Cardiac muscle cell (in vitro differentiated cells and primary cell): ENCODE results near the gene CDH4. TPM values are rescaled to one million over a fixed set of nuclear protein-coding genes. Genes with fewer than 3 reads are reported as not detected.

Experiments used
- DNase-seq, 2 donors: peaks; one replicate each; pipeline versions ENCODE4 v3.0.0 to v3.0.0-alpha.2; 2010 to 2017; ENCODE audit warnings: low read depth in 1 of 2, low spot score in 1 of 2
- H3K27ac ChIP-seq: fragments of 200-600 bp; sonication (generic); 2 replicates; pipeline ENCODE4 v1.5.1; 2016
- H3K27me3 ChIP-seq: fragments of 200-600 bp; sonication (generic); 2 replicates; pipeline ENCODE4 v1.6.0; 2016; ENCODE audit warnings: control low read depth
- H3K36me3 ChIP-seq: fragments of 200-600 bp; sonication (generic); 2 replicates; pipeline ENCODE4 v1.5.1; 2016; ENCODE audit warnings: control low read depth
- H3K4me1 ChIP-seq: fragments of 200-600 bp; sonication (generic); 2 replicates; pipeline ENCODE4 v1.8.1; 2017; ENCODE audit warnings: low read depth, mild to moderate bottlenecking, mixed run types
- H3K4me3 ChIP-seq: fragments of 200-600 bp; sonication (generic); 2 replicates; pipeline ENCODE4 v1.5.1; 2016; ENCODE audit warnings: mild to moderate bottlenecking
- H3K9me3 ChIP-seq: fragments of 200-600 bp; sonication (generic); 2 replicates; pipeline ENCODE4 v1.5.1; 2017; ENCODE audit warnings: low read depth, mild to moderate bottlenecking, control low read depth
- polyA plus RNA-seq: library from polyadenylated mRNA; unstranded; fragments of >200 nt; fragmentation: Nextera tagmentation; extraction: Ambion mirVana; gene quantifications from 2 replicates; pipeline ENCODE4 v1.2.1, GENCODE V29; 2016
- total RNA-seq: library from RNA; depleted of rRNA; stranded (reverse); fragments of >200 nt; gene quantifications from 2 replicates; pipeline ENCODE4 v1.2.3, GENCODE V29; 2016
- TF ChIP-seq, protein P1 (sequence below): IDR thresholded peaks from 2 replicates; pipeline ENCODE4 v1.5.1; 2012; ENCODE audit warnings: low read depth, mild to moderate bottlenecking, low read length

CDH4 gene
- total and polyA plus RNA-seq, 2 experiments from 2014 or later = 0.43 to 0.80 TPM

DNA sequence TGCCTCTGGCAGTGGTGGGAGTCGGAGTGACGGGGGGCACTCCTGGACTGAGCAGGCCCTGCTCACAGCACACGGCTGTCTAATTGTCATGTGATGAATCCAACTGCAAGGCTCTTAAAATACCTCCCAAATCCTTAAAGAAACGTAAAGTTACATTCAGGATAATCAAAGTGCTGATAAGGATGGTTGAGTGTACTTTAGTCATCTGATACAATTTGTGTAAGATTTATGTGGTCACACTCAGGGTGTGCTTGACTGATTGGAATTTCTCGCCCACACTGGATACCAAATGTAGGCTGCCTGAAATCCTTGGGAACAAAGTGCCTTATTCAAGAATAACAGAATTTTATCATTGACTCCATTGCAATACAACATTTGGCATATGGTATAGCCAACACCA, 238.7 kb downstream of the CDH4 start:
- no peak overlapping the region for H3K27ac ChIP-seq
- H3K27me3 ChIP-seq = no peaks in the 10 kb centered on the region
- DNase-seq = no peak
- no peaks in the 10 kb centered on the region for H3K4me1 ChIP-seq
- no peaks in the 10 kb centered on the region for H3K9me3 ChIP-seq
- TF ChIP-seq, protein P1, sequence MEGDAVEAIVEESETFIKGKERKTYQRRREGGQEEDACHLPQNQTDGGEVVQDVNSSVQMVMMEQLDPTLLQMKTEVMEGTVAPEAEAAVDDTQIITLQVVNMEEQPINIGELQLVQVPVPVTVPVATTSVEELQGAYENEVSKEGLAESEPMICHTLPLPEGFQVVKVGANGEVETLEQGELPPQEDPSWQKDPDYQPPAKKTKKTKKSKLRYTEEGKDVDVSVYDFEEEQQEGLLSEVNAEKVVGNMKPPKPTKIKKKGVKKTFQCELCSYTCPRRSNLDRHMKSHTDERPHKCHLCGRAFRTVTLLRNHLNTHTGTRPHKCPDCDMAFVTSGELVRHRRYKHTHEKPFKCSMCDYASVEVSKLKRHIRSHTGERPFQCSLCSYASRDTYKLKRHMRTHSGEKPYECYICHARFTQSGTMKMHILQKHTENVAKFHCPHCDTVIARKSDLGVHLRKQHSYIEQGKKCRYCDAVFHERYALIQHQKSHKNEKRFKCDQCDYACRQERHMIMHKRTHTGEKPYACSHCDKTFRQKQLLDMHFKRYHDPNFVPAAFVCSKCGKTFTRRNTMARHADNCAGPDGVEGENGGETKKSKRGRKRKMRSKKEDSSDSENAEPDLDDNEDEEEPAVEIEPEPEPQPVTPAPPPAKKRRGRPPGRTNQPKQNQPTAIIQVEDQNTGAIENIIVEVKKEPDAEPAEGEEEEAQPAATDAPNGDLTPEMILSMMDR = no peak
- no peak overlapping the region for H3K4me3 ChIP-seq
- no peaks in the 10 kb centered on the region for H3K36me3 ChIP-seq

DNA sequence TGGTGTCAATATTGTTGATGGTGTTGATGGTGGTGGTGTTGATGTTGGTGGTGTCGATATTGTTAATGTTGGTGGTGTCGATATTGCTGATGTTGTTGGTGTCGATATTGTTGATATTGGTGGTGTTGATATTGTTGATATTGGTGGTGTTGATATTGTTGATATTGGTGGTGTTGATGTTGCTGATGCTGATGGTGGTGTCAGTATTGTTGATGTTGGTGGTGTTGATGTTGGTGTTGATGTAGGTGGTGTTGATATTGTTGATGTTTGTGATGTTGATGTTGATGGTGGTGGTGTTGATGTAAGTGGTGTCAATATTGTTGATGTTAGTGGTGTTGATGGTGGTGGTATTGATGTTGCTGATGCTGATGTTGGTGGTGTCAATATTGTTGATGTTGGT, 240.0 kb downstream of the CDH4 start:
- TF ChIP-seq, protein P1 = no peak
- H3K36me3 ChIP-seq = no peaks in the 10 kb centered on the region
- H3K27me3 ChIP-seq = no peaks in the 10 kb centered on the region
- DNase-seq = no peak
- no peak overlapping the region for H3K4me3 ChIP-seq
- H3K9me3 ChIP-seq = no peaks in the 10 kb centered on the region
- no peaks in the 10 kb centered on the region for H3K4me1 ChIP-seq
- H3K27ac ChIP-seq = no peak overlapping the region

GRCh38 chr20:61493798-61494305, 241.8 kb downstream of the CDH4 start:
- Histone ChIP-seq H3K9me3 (no peaks in the 10 kb centered on the region), H3K36me3 (no peaks in the 10 kb centered on the region), H3K27me3 (no peaks in the 10 kb centered on the region), H3K4me1 (no peaks in the 10 kb centered on the region), H3K27ac (no peak overlapping the region), H3K4me3 (no peak overlapping the region)
- TF ChIP-seq, protein P1 = no peak
- no peak for DNase-seq

- no peaks in the 10 kb centered on the region for H3K9me3 ChIP-seq
Measured at GRCh38 chr20:61494763-61495575, 242.9 kb downstream of the CDH4 start.

GRCh38 chr20:61497029-61497627, 245.1 kb downstream of the CDH4 start:
- Histone ChIP-seq H3K4me3 (no peak overlapping the region), H3K9me3 (no peaks in the 10 kb centered on the region), H3K36me3 (no peaks in the 10 kb centered on the region), H3K27me3 (no peaks in the 10 kb centered on the region), H3K27ac (no peak overlapping the region), H3K4me1 (peaks cover 20% of the 10 kb centered on the region)
- TF ChIP-seq, protein P1 = no peak
- no peak for DNase-seq

More at GRCh38 chr20:61494763-61495575, 242.9 kb downstream of the CDH4 start:
- H3K27me3 ChIP-seq = no peaks in the 10 kb centered on the region
- no peak overlapping the region for H3K4me3 ChIP-seq
- TF ChIP-seq, protein P1 = no peak
- no peak for DNase-seq
- H3K36me3 ChIP-seq = no peaks in the 10 kb centered on the region
- H3K4me1 ChIP-seq = peaks cover 4% of the 10 kb centered on the region
- H3K27ac ChIP-seq = no peak overlapping the region
